ENCODE data around the gene POU2F1.

POU2F1 gene

GRCh38 chr1:167439301-167439988 lies 218.8 kb downstream of the POU2F1 start:
- Histone ChIP-seq H3K4me1 (ENCODE audit: control insufficient read depth, insufficient read depth, low read length) (no peaks in the 10 kb centered on the region; the same call in 1 of the 2 replicates), H3K27me3 (ENCODE audit: control insufficient read depth, insufficient read depth, low read length) (peaks cover 9% of the 10 kb centered on the region; the same call in 1 of the 2 replicates), H3K9me3 (ENCODE audit: control insufficient read depth, insufficient read depth, low read length) (no peaks in the 10 kb centered on the region), H3K36me3 (ENCODE audit: control insufficient read depth, insufficient read depth, low read length) (no peaks in the 10 kb centered on the region), H3K27ac (ENCODE audit: low read length) (no peak overlapping the region), H3K4me3 (ENCODE audit: low read length) (peak overlapping the region; percentile 28; the same call in 1 of the 2 replicates)
- WGBS (ENCODE audit: insufficient coverage, insufficient read length), result no CpG with 5 or more reads among the region's 49 CpGs
- no peak for DNase-seq (ENCODE audit: low read depth, low spot score)

- no peaks in the 10 kb centered on the region for H3K9me3 ChIP-seq (ENCODE audit: control insufficient read depth, insufficient read depth, low read length)
- no peaks in the 10 kb centered on the region; the same call in 1 of the 2 replicates for H3K4me1 ChIP-seq (ENCODE audit: control insufficient read depth, insufficient read depth, low read length)
- no peak overlapping the region for H3K27ac ChIP-seq (ENCODE audit: low read length)
- no peaks in the 10 kb centered on the region for H3K36me3 ChIP-seq (ENCODE audit: control insufficient read depth, insufficient read depth, low read length)
- peaks cover 9% of the 10 kb centered on the region; the same call in 1 of the 2 replicates for H3K27me3 ChIP-seq (ENCODE audit: control insufficient read depth, insufficient read depth, low read length)
- WGBS (ENCODE audit: insufficient coverage, insufficient read length), result no CpG with 5 or more reads among the region's 4 CpGs
- H3K4me3 ChIP-seq (ENCODE audit: low read length), result no peak overlapping the region
- no peak for DNase-seq (ENCODE audit: low read depth, low spot score)
Observed at GRCh38 chr1:167440345-167440744, 219.7 kb downstream of the POU2F1 start.

- WGBS (ENCODE audit: insufficient coverage, insufficient read length), result no CpG with 5 or more reads among the region's 8 CpGs
- H3K4me1 ChIP-seq (ENCODE audit: control insufficient read depth, insufficient read depth, low read length), result no peaks in the 10 kb centered on the region; the same call in 1 of the 2 replicates
- H3K27ac ChIP-seq (ENCODE audit: low read length), result no peak overlapping the region
- DNase-seq (ENCODE audit: low read depth, low spot score), result no peak
- peaks cover 9% of the 10 kb centered on the region; the same call in 1 of the 2 replicates for H3K27me3 ChIP-seq (ENCODE audit: control insufficient read depth, insufficient read depth, low read length)
- no peaks in the 10 kb centered on the region for H3K9me3 ChIP-seq (ENCODE audit: control insufficient read depth, insufficient read depth, low read length)
- no peaks in the 10 kb centered on the region for H3K36me3 ChIP-seq (ENCODE audit: control insufficient read depth, insufficient read depth, low read length)
- H3K4me3 ChIP-seq (ENCODE audit: low read length), result no peak overlapping the region
Observed at GRCh38 chr1:167440776-167441175, 220.1 kb downstream of the POU2F1 start.

GRCh38 chr1:167441222-167441621 lies 220.5 kb downstream of the POU2F1 start:
- Histone ChIP-seq H3K9me3 (ENCODE audit: control insufficient read depth, insufficient read depth, low read length) (no peaks in the 10 kb centered on the region), H3K36me3 (ENCODE audit: control insufficient read depth, insufficient read depth, low read length) (no peaks in the 10 kb centered on the region), H3K4me3 (ENCODE audit: low read length) (no peak overlapping the region), H3K27ac (ENCODE audit: low read length) (no peak overlapping the region), H3K27me3 (ENCODE audit: control insufficient read depth, insufficient read depth, low read length) (peaks cover 9% of the 10 kb centered on the region; the same call in 1 of the 2 replicates), H3K4me1 (ENCODE audit: control insufficient read depth, insufficient read depth, low read length) (no peaks in the 10 kb centered on the region; the same call in 1 of the 2 replicates)
- DNase-seq (ENCODE audit: low read depth, low spot score), result no peak
- WGBS (ENCODE audit: insufficient coverage, insufficient read length), result no CpG with 5 or more reads among the region's 3 CpGs

- no CpG with 5 or more reads among the region's 12 CpGs for WGBS (ENCODE audit: insufficient coverage, insufficient read length)
- Histone ChIP-seq H3K36me3 (ENCODE audit: control insufficient read depth, insufficient read depth, low read length) (no peaks in the 10 kb centered on the region), H3K9me3 (ENCODE audit: control insufficient read depth, insufficient read depth, low read length) (no peaks in the 10 kb centered on the region), H3K27me3 (ENCODE audit: control insufficient read depth, insufficient read depth, low read length) (peaks cover 9% of the 10 kb centered on the region; the same call in 1 of the 2 replicates), H3K4me1 (ENCODE audit: control insufficient read depth, insufficient read depth, low read length) (no peaks in the 10 kb centered on the region; the same call in 1 of the 2 replicates), H3K4me3 (ENCODE audit: low read length) (no peak overlapping the region), H3K27ac (ENCODE audit: low read length) (no peak overlapping the region)
- DNase-seq (ENCODE audit: low read depth, low spot score), result peak; percentile 85
Observed at GRCh38 chr1:167442142-167442848, 221.6 kb downstream of the POU2F1 start.

- Histone ChIP-seq H3K36me3 (ENCODE audit: control insufficient read depth, insufficient read depth, low read length) (no peaks in the 10 kb centered on the region), H3K4me1 (ENCODE audit: control insufficient read depth, insufficient read depth, low read length) (no peaks in the 10 kb centered on the region; the same call in 1 of the 2 replicates), H3K4me3 (ENCODE audit: low read length) (no peak overlapping the region), H3K27me3 (ENCODE audit: control insufficient read depth, insufficient read depth, low read length) (peaks cover 9% of the 10 kb centered on the region; the same call in 1 of the 2 replicates), H3K9me3 (ENCODE audit: control insufficient read depth, insufficient read depth, low read length) (no peaks in the 10 kb centered on the region), H3K27ac (ENCODE audit: low read length) (no peak overlapping the region)
- no peak for DNase-seq (ENCODE audit: low read depth, low spot score)
- WGBS (ENCODE audit: insufficient coverage, insufficient read length), result no CpG with 5 or more reads among the region's 9 CpGs
Observed at GRCh38 chr1:167442854-167443565, 222.3 kb downstream of the POU2F1 start.

GRCh38 chr1:167443757-167444156 lies 223.1 kb downstream of the POU2F1 start:
- H3K27me3 ChIP-seq (ENCODE audit: control insufficient read depth, insufficient read depth, low read length), result peaks cover 8% of the 10 kb centered on the region; the same call in 1 of the 2 replicates
- H3K4me1 ChIP-seq (ENCODE audit: control insufficient read depth, insufficient read depth, low read length), result no peaks in the 10 kb centered on the region; the same call in 1 of the 2 replicates
- H3K36me3 ChIP-seq (ENCODE audit: control insufficient read depth, insufficient read depth, low read length), result no peaks in the 10 kb centered on the region
- WGBS (ENCODE audit: insufficient coverage, insufficient read length), result no CpG with 5 or more reads among the region's 5 CpGs
- no peaks in the 10 kb centered on the region for H3K9me3 ChIP-seq (ENCODE audit: control insufficient read depth, insufficient read depth, low read length)
- no peak for DNase-seq (ENCODE audit: low read depth, low spot score)
- H3K27ac ChIP-seq (ENCODE audit: low read length), result no peak overlapping the region
- no peak overlapping the region for H3K4me3 ChIP-seq (ENCODE audit: low read length)

GRCh38 chr1:167446966-167447365 lies 226.3 kb downstream of the POU2F1 start:
- no peaks in the 10 kb centered on the region for H3K36me3 ChIP-seq (ENCODE audit: control insufficient read depth, insufficient read depth, low read length)
- no peak overlapping the region for H3K4me3 ChIP-seq (ENCODE audit: low read length)
- H3K27me3 ChIP-seq (ENCODE audit: control insufficient read depth, insufficient read depth, low read length), result no peaks in the 10 kb centered on the region
- no peaks in the 10 kb centered on the region for H3K9me3 ChIP-seq (ENCODE audit: control insufficient read depth, insufficient read depth, low read length)
- H3K27ac ChIP-seq (ENCODE audit: low read length), result no peak overlapping the region
- no peaks in the 10 kb centered on the region for H3K4me1 ChIP-seq (ENCODE audit: control insufficient read depth, insufficient read depth, low read length)
- WGBS (ENCODE audit: insufficient coverage, insufficient read length), result no CpG with 5 or more reads among the region's 3 CpGs
- no peak for DNase-seq (ENCODE audit: low read depth, low spot score)

GRCh38 chr1:167447521-167448136 lies 226.9 kb downstream of the POU2F1 start:
- WGBS (ENCODE audit: insufficient coverage, insufficient read length), result no CpG with 5 or more reads among the region's 10 CpGs

GRCh38 chr1:167450843-167451242 lies 230.2 kb downstream of the POU2F1 start:
- H3K9me3 ChIP-seq (ENCODE audit: control insufficient read depth, insufficient read depth, low read length), result no peaks in the 10 kb centered on the region
- no peak overlapping the region for H3K4me3 ChIP-seq (ENCODE audit: low read length)
- no peaks in the 10 kb centered on the region for H3K4me1 ChIP-seq (ENCODE audit: control insufficient read depth, insufficient read depth, low read length)
- no peak overlapping the region for H3K27ac ChIP-seq (ENCODE audit: low read length)
- no peak for DNase-seq (ENCODE audit: low read depth, low spot score)
- no peaks in the 10 kb centered on the region for H3K36me3 ChIP-seq (ENCODE audit: control insufficient read depth, insufficient read depth, low read length)
- no peaks in the 10 kb centered on the region; the same call in 1 of the 2 replicates for H3K27me3 ChIP-seq (ENCODE audit: control insufficient read depth, insufficient read depth, low read length)
- no CpG with 5 or more reads among the region's 5 CpGs for WGBS (ENCODE audit: insufficient coverage, insufficient read length)

More at GRCh38 chr1:167447521-167448136, 226.9 kb downstream of the POU2F1 start:
- H3K4me1 ChIP-seq (ENCODE audit: control insufficient read depth, insufficient read depth, low read length), result no peaks in the 10 kb centered on the region
- H3K4me3 ChIP-seq (ENCODE audit: low read length), result no peak overlapping the region
- no peaks in the 10 kb centered on the region for H3K27me3 ChIP-seq (ENCODE audit: control insufficient read depth, insufficient read depth, low read length)
- H3K9me3 ChIP-seq (ENCODE audit: control insufficient read depth, insufficient read depth, low read length), result no peaks in the 10 kb centered on the region
- H3K27ac ChIP-seq (ENCODE audit: low read length), result no peak overlapping the region
- no peak for DNase-seq (ENCODE audit: low read depth, low spot score)
- no peaks in the 10 kb centered on the region for H3K36me3 ChIP-seq (ENCODE audit: control insufficient read depth, insufficient read depth, low read length)

Data from iPS DF 6.9 (cell line).